Stimulated activated naive CD8-positive, alpha-beta T cell treated with anti-CD3 and anti-CD28 coated beads, Interleukin-15, amount 100 ng/mL, for 72 hours (primary cell): ENCODE data around the gene SNCG.

ENCODE experiments used
- ATAC-seq: fragments of 150-1000 bp; cut with Tn5 transposase; 2 replicates; pipeline ENCODE4 v1.10.0; 2021; ENCODE audit warnings: mild to moderate bottlenecking, moderate library complexity
- DNase-seq, 2 donors: peaks; one replicate each; pipeline ENCODE4 v3.0.0; 2021 to 2022
- H3K27ac Mint-ChIP-seq, 2 donors: one replicate each; pipeline ENCODE4 v1.8.0; 2022; ENCODE audit warnings: mild to moderate bottlenecking in 2 of 2, mixed read lengths in 2 of 2, moderate library complexity in 2 of 2
- H3K27me3 Mint-ChIP-seq: one replicate; pipeline ENCODE4 v1.8.0; 2022; ENCODE audit warnings: mixed read lengths
- H3K4me1 Mint-ChIP-seq: one replicate; pipeline ENCODE4 v1.8.0; 2022; ENCODE audit warnings: mild to moderate bottlenecking, mixed read lengths
- H3K4me3 Mint-ChIP-seq, 2 donors: one replicate each; pipeline ENCODE4 v1.8.0; 2022; ENCODE audit warnings: mild to moderate bottlenecking in 2 of 2, mixed read lengths in 2 of 2, moderate library complexity in 1 of 2
- H3K9me3 Mint-ChIP-seq, 2 donors: one replicate each; pipeline ENCODE4 v1.8.0; 2022; ENCODE audit warnings: mixed read lengths in 2 of 2

SNCG gene

DNA sequence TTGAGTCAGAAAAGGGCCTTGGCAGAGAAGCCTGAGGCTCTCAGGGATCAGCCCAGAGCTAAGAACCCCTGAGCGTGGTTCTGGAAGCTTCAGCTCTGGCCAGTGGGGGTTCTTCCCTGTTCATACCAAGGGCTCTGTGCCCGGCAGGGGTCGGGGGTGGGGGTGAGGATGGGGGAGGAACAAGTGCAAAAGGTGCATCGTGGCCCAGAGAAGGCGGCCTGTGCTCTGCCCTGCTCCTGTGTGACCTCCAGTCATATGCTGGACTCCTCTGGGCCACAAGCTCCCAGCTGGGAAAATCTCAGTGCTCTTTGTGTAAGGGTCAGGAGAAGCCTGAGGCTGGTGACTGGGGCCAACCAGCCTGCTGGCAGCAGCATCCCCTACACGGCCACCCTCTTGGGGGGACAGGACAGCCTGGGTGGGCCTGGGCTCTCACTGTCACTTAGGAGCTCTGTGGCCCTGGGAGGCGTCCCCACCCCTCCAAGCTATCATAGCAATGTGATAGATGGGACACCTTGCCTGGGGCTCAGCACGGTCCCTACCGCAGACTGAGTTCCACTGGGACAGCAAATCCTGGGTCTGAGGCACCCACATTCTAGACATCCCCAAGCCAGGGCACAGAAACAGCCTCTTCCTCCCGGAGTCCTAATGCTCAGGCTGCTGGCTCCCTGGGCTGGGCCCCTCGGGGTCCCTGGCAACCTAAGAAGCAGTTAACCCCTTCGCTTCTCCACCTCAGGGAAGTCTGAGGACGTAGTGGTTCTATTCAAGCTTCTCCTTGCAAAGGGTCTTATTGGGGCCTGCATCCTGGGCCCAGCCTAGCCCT lies 3.5 kb upstream of the SNCG start:
- Mint-ChIP-seq H3K4me3 (no peak overlapping the region), H3K9me3 (peaks cover 9 to 24% of the 10 kb centered on the region in 2 donors), H3K4me1 (peaks cover 9% of the 10 kb centered on the region), H3K27ac (no peak overlapping the region), H3K27me3 (no peaks in the 10 kb centered on the region)
- ATAC-seq, result no peak
- DNase-seq, result no peak

- peak in 1 of 2 donors; percentile 6 for DNase-seq
- H3K27ac Mint-ChIP-seq, result peak overlapping the region in 1 of 2 donors; percentile 76
- peaks cover 9 to 24% of the 10 kb centered on the region in 2 donors for H3K9me3 Mint-ChIP-seq
- no peaks in the 10 kb centered on the region for H3K27me3 Mint-ChIP-seq
- ATAC-seq, result no peak
- H3K4me1 Mint-ChIP-seq, result peaks cover 6% of the 10 kb centered on the region
- no peak overlapping the region for H3K4me3 Mint-ChIP-seq
Measured at GRCh38 chr10:86955501-86956194, 2.8 kb upstream of the SNCG start.

GRCh38 chr10:86956195-86956847 lies 2.1 kb upstream of the SNCG start:
- Mint-ChIP-seq H3K4me1 (peaks cover 5% of the 10 kb centered on the region), H3K9me3 (peaks cover 9 to 24% of the 10 kb centered on the region in 2 donors), H3K27me3 (no peaks in the 10 kb centered on the region), H3K4me3 (no peak overlapping the region), H3K27ac (peak overlapping the region in 1 of 2 donors; percentile 76)
- ATAC-seq, result no peak
- no peak for DNase-seq

DNA sequence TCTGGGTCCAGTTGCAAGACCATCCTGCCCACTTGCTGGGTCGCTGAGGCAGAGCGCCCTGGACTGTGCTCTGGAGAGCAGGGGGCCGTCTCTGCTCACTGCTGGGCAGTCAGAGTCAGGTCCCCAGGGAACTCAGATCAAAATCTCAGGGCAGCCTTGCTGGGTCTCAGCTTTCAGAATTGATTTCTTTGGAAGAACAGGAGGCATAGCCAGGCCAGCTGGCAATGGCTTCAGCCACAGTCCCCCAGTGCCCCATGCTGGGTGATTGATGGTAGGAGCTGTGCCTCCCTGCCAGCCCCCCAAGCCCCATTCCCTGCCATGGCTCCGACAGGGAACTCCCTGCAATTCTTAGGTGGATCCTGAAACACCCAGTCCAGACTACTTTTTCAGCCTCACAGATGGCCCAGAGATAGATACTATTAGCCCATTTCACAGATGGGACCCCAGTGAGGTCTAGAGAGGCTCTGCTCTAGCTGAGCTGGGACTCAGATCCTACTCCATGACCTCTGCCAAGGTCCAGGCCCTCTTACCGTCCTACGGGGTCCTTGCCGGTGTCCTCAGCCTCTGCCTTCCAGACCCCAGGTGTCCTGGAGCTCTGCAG lies 1.5 kb upstream of the SNCG start:
- Mint-ChIP-seq H3K27ac (no peak overlapping the region), H3K27me3 (no peaks in the 10 kb centered on the region), H3K9me3 (peaks cover 7 to 20% of the 10 kb centered on the region in 2 donors), H3K4me1 (peaks cover 5% of the 10 kb centered on the region), H3K4me3 (no peak overlapping the region)
- DNase-seq (peak in 1 of 2 donors; percentile 6), ATAC-seq (no peak)

- DNase-seq (no peak), ATAC-seq (no peak)
- H3K4me1 Mint-ChIP-seq, result peaks cover 5% of the 10 kb centered on the region
- no peak within 1 kb of the TSS for H3K4me3 Mint-ChIP-seq
- H3K9me3 Mint-ChIP-seq, result peaks cover under 1 to 14% of the 10 kb centered on the region in 2 donors
- peak within 1 kb of the TSS in 1 of 2 donors; percentile 76 for H3K27ac Mint-ChIP-seq
- no peaks in the 10 kb centered on the region for H3K27me3 Mint-ChIP-seq
Measured at GRCh38 chr10:86957471-86958115, 806 bp upstream of the SNCG start, which contains the start of gene MMRN2. TSS of gene MMRN2 (minus strand) at chr10:86957615. CDS start at chr10:86957541, 74 bp downstream.

- Mint-ChIP-seq H3K27ac (peak overlapping the region in 1 of 2 donors; percentile 5), H3K4me1 (peaks cover 5% of the 10 kb centered on the region), H3K4me3 (no peak overlapping the region), H3K9me3 (peaks cover 0 to under 1% of the 10 kb centered on the region in 2 donors), H3K27me3 (no peaks in the 10 kb centered on the region)
- no peak for ATAC-seq
- no peak for DNase-seq
Measured at GRCh38 chr10:86958901-86959736, 720 bp downstream of the SNCG start.

- no peaks in the 10 kb centered on the region for H3K27me3 Mint-ChIP-seq
- DNase-seq, result peak in 1 of 2 donors; percentile 6
- ATAC-seq, result no peak
- peaks cover 5% of the 10 kb centered on the region for H3K4me1 Mint-ChIP-seq
- H3K27ac Mint-ChIP-seq, result no peak overlapping the region
- H3K4me3 Mint-ChIP-seq, result no peak overlapping the region
- H3K9me3 Mint-ChIP-seq, result no peaks in the 10 kb centered on the region
Measured at GRCh38 chr10:86959737-86960002, 1.3 kb downstream of the SNCG start.

- peak in 1 of 2 donors; percentile 44 for DNase-seq
- peaks cover 9% of the 10 kb centered on the region for H3K4me1 Mint-ChIP-seq
- H3K27ac Mint-ChIP-seq, result no peak overlapping the region
- no peaks in the 10 kb centered on the region for H3K9me3 Mint-ChIP-seq
- ATAC-seq, result peak; percentile 53
- H3K4me3 Mint-ChIP-seq, result no peak overlapping the region
- H3K27me3 Mint-ChIP-seq, result no peaks in the 10 kb centered on the region
Measured at GRCh38 chr10:86960003-86960862, 1.8 kb downstream of the SNCG start.

DNA sequence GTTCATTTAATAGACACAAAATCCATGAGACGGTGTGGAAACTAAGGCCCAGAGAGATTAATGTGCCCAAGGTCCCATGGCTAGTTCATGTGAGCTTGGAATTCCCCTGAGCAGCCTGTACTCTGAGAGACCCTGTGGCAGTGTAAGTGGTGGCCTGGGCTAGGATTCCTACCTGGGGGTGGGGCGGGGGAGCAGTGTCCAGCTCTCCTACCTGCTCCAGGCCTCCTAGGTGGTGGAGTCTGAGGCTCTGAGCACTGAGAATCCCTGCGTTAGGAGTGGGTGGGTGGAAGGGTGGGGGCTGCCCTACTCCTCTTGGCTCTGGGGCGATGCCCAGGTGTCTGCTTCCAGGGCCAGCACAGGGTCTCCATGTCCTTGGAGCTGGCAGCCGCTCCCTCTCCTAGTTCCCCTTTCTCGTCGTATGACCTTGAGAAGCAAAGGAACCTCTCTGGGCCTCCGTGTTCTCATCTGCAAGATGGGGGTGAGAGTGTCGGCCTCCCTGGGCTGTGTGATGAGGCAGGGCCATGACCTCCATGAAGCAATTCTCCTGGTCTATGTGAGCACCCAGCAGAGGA lies 2.5 kb downstream of the SNCG start:
- no peaks in the 10 kb centered on the region for H3K27me3 Mint-ChIP-seq
- H3K4me3 Mint-ChIP-seq, result no peak overlapping the region
- peaks cover 17% of the 10 kb centered on the region for H3K4me1 Mint-ChIP-seq
- ATAC-seq (no peak), DNase-seq (no peak)
- no peak overlapping the region for H3K27ac Mint-ChIP-seq
- no peaks in the 10 kb centered on the region for H3K9me3 Mint-ChIP-seq

DNA sequence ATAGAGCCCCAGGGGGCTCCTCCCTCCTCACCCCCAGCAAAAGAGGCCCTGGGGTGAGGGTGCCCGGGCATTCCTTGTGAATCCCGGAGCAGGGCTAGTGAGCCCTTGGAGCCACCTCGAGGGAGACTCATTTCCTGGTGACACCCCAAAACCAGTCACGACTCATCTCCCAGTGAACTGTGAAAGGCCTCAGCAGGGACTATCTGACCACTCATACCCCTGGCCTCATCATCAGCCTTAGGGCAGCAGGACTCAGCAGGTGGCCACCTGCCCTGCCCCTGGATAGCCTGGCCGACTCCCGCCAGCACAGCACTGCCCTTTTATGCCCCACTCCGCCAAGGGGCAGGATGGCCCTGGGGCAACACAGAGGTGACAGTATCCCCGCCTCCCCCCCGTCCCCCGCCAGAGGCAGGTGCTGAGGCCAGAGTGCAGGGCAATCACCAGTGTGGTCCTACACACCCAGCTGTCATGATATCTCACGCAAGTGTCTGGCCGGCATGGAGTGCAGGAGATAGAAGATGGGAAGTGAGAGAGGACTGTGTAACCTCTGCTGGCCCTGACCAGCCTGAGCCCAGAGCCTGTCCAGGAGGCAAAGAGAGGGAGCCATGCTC lies 3.2 kb downstream of the SNCG start:
- ATAC-seq (no peak), DNase-seq (no peak)
- H3K9me3 Mint-ChIP-seq, result no peaks in the 10 kb centered on the region
- peaks cover 23% of the 10 kb centered on the region for H3K4me1 Mint-ChIP-seq
- no peaks in the 10 kb centered on the region for H3K27me3 Mint-ChIP-seq
- H3K27ac Mint-ChIP-seq, result no peak overlapping the region
- H3K4me3 Mint-ChIP-seq, result no peak overlapping the region

DNA sequence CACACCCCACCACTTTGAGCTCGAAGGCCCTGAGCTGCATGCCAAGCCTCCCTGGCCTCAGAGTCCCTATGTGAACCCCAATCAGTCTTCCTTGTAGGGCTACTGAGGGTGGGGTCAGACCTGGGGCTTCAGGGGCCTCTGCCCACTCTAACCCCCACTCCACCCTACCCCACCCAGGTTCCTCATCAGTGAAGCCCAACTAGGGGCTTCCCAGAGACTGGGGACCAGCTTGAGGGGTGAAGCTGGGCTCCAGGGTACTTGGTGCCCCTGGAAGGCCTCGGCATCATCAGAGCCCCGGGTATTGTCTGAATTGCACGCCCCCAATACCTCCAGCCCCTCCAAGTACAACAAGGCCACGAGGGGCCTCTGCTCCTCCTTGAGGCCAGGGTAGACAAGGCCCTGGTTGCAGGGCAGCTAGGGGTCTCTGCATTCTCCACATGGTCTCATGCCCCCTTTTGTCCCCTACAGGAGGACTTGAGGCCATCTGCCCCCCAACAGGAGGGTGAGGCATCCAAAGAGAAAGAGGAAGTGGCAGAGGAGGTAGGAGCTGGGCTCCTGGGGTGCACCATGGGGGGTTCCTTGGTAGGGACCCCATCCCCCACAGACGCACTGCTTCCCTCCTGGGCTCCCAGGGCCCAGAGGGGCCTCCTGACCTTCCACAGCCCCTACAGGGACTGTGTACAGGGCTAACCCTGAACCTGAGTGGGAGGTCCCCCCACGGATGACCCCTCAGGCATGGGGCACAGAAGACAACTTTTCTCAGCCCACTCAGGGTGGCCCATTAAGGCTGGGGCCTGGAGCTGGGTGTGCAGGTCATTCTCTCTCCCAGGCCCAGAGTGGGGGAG lies 4.0 kb downstream of the SNCG start:
- DNase-seq (peak in 1 of 2 donors; percentile 6), ATAC-seq (no peak)
- Mint-ChIP-seq H3K4me3 (no peak overlapping the region), H3K9me3 (no peaks in the 10 kb centered on the region), H3K27me3 (no peaks in the 10 kb centered on the region), H3K27ac (no peak overlapping the region), H3K4me1 (peaks cover 31% of the 10 kb centered on the region)

GRCh38 chr10:86962981-86963310 lies 4.5 kb downstream of the SNCG start:
- H3K4me1 Mint-ChIP-seq, result peaks cover 36% of the 10 kb centered on the region
- H3K27ac Mint-ChIP-seq, result no peak overlapping the region
- no peak overlapping the region for H3K4me3 Mint-ChIP-seq
- ATAC-seq, result no peak
- H3K27me3 Mint-ChIP-seq, result no peaks in the 10 kb centered on the region
- DNase-seq, result no peak
- no peaks in the 10 kb centered on the region for H3K9me3 Mint-ChIP-seq
